HG03354 (cell line): ENCODE results near the gene YBX2.

Experiments used
- ATAC-seq: cut with Tn5 transposase; IDR thresholded peaks from one replicate; pipeline ENCODE4 v1.9.1; 2021; ENCODE audit warnings: mild to moderate bottlenecking; ENCODE audit not compliant: unreplicated experiment, poor library complexity, severe bottlenecking

Gene YBX2

DNA sequence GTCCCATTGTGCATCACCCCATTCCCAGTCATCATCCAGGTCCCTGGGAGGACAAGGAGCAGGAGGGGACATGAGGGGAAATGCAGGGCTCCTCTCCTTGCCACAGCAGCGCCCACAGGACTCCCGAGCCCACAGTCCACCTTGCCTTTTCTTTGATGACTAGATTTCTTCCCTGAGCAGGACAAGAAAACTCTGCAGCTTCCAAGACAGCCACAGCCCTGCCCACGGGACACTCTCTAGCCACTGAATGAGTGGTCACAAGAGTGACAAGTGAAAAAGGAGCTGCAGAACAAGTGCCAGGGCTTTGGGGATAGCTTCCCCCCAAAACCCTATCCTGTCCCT is 30.0 kb upstream of the YBX2 start:
- no peak for ATAC-seq

DNA sequence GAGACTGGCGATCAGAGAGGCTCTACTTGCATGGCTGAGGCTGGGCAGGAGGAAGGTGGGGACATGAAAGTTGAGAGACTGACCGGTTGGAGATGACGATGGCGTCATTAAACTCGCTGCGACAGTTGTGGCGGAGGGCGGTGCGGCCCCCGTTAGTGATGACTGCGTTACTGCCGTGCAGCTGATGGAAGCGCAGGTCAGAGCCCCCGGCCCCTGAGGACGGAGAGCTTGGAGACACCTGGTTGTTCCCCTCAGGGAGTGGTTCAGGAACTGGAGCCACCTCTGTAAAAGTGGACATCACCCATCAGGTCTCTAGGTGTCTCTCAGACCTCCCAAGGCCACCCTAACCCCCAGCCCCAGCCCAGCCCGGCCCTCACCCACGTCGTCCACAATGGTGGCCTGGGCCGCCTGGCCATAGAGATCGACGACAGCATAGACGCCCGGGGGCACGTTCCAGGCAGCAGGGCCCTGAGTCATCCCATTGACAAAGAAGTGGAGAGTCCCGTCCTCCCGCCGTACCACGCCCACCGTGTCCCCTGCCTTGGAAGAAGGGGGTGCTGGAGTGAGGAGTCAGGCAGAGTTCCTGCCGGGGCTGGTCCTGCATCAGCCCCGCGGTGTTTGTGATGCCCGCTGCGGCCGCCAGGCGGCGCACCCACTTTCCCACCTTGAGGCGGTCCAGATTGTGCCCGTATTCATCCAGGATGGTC is 29.4 kb upstream of the YBX2 start:
- no peak for ATAC-seq

DNA sequence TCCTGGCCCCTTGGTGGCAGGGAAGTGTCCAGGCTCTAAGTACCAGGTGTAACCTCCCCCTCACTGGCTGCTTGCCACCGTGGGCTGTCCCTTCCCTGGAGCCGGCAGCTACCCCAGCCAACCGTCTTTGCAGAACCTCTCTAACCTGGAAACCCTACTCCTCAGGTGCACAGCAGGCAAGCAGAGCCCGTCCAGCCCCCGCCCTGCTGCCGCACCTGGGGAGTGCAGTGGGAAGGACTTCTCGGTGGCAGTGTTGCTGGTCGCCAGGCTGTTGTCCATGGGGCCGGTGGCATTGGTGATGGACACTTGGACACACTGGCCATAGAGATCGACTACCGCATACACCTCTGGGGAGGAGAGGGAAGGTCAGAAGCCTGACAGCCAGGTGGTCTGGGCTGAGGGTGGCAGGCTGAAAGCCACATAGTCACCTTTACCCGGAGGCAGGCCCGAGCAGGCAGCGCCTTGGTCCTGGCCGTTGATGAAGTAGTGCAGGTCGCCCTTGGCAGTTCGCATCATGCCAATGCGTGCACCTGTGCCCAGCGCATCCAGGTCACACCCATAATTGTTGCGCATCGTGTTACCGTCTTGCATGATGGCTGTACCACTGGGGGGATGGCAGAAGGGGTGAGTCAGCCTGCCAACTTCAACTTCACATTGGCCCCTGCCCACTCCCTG is 28.2 kb upstream of the YBX2 start:
- ATAC-seq, result no peak

DNA sequence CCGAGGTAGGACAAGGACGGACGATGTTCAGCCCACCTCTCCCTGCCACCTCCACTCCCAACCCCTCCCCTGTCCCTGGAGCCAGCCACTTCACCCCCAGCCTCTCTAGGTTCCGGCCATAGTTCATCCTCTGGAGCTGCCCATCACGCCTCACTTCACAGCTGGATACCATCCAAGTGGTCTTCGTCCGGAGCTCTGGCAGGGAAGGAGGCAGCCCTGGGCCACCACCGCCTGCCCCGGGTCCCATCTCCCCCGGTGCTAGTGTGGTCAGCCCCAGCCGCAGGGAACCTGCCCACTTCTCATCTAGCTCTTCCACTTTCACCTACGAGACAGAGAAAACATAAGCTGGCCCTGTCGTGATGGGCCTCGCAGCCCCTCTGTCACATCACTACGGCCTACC is 27.0 kb upstream of the YBX2 start:
- ATAC-seq, result no peak

DNA sequence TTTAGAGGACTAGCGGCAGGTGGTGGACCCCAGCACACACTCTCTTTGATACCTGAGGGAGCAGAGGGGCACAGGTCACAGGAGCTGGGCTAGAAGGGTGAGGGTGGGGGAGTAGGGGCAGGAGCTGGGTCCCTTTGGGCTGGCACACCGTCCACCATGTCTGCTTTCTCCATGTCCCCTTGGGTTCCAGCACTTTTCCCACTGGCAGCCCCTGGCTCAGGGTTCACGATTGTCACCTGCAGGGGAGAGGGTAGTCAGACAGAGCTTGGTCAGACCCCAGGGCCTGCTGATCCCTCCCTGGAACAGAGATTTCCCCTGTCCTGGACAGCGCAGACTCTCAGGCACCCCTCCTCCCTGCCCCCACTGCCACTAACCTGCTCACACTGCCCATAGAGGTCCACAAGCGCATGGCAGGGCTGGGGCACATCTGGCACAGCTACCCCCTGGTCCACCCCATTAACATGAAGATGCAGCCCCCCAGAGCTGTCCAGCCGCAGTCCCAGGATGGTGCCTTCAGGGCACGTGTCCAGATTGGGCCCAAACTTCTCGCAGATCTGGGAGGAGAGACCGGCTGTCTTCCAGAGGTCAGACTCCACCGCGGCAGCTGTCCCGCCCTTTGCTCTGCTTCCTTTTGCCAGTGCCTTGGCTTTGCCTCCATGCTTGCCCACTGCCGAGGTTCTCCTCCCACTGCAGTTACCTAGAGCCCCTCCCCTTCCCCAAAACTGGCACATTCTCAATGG is 23.9 kb upstream of the YBX2 start:
- no peak for ATAC-seq

DNA sequence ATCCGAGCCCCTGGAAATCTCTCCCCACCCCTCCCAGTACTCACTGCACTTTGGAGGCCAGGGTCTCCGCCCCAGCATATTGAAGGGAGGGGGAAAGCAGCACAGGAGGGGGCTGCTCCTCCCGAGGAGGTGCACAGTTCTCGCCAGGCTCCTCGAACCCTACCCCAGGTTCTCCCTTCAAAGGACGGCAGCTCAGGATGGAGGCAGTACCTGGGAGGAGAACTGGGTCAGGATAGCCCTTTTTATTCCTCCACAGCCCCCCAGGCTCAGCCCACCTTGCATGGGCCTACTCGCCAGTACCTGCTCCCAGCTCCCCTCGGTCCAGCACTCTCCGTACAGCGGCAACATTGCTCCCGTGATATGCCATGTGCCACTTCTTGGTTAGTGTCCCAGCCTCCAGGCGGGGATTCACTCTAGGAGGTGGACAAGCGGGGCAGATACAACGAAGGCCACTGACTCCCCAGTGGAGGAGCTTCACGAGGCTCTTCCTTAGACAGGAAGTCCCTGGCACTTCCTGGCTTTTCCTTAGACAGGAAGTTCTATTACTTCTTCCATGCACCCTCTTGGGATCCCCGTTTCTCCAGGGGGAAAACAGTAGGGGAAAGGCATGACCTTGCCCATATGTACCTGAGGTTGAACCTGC is 22.8 kb upstream of the YBX2 start:
- ATAC-seq, result no peak

DNA sequence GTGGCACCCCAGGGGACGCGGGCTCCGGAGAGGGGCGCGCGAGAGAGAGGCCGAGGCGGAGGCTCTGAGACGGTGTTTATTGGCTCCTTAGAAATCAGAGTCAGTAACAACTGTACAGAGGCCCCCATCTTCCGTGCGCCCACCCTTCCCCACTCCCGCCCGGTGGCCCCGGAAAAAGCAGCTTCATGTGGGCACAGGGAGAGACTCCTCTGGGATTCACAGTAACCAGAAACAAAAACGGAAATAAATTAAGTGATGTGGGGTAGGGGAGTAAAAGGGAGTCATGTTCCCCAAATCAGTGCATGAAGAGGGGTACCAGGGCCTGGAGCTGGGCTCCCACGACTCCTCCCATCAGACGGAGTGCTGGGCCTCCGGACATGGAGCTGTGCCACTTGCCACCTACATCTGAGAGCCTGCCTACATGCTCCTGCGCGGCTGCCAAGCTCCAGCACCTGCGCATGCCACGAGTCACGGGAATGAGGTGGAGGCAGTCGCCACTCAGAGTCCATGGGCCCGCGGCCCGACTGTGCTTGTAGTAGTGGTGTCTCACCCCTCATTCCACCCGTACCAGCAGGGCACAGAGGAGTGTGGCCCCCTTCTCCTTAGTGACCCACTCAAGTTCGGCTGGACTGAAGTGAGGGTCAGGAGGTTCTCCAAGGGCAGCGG is 21.3 kb upstream of the YBX2 start:
- ATAC-seq, result no peak

DNA sequence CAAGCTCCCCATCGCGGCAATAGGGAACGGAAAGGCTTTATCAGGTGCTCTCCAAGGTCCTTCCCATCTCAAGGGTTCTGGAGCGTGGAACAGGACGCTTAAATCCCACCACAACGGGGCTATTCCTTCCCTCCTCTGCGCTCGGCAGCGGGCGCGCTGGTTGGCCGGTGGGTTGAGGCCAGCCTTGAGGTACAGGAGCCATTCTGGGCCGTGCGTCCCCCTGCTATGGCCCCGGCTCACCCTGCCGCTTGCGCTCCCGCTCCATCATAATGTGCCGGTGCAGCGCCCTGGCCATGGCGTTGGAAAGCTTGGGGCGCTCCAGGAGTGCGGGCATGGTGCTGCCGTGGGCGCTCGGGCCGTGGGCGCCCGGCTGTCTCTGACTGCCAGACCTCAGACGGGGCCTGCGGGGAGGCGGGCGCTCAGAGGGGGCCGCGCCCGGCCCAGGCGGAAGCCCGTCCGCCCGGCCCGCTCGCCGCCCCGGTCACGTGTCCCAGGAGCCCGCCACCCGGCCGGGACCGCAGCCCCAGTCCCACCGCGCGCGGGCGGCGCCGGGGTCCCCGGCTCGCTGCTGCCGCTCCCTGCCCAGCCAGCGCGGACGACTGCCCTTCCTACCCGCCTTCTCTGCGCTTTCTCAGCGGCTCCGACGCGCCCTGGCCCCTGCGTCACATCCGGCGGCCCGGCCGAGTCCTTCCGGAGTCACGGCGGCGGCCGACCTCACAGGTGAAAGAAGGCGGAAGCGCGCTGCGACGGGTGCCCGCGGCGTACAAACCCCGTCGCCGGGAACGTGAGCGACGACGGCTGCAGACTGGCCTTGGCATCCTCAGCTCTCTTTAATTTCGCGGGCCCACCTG is 20.5 kb upstream of the YBX2 start, which contains the start of gene GPS2:
TSS of gene GPS2 (minus strand) at position 642 of the 851 bp plus-strand sequence. CDS start at position 334, 308 bp downstream.
- peak; percentile 85 for ATAC-seq

DNA sequence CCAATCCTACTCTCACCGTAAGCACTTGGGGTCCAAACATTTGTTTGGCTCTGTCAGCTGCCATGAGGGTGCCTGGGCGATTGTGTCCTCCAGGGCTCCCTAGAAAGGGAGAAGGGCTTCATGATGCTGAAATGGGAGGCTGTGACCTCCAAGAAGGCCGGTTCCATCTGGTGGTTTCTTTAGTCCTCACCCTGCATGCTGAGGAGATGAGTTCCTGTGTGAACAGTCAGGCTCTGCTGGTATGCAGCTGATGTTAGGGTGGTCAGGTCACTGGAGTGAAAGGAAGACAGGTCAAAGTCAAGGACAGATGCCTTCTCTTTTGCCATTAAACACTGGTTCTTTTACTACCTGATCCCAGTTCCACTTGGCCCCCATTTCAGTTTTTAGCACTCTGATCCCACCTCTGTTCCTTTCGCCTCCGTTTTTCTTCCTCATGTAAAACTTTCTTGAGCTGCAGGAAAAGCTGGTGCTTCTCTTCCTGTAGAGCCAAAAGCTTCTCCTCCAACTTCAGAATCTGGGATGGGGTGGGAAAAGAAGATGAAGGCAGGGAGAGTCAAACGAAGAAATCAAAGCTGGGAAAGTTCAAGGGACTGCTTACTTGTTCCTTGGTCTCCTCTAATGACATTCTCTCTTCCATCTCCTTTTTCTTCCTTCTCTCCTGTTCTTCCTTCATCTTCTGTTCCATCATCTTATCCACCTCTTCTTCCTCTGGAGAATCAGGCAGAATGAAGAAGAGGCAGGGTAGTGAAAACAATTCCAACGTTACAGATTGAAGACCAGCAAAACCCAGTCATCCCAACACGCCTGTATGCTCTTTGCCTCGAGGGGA is 19.7 kb upstream of the YBX2 start:
- no peak for ATAC-seq

DNA sequence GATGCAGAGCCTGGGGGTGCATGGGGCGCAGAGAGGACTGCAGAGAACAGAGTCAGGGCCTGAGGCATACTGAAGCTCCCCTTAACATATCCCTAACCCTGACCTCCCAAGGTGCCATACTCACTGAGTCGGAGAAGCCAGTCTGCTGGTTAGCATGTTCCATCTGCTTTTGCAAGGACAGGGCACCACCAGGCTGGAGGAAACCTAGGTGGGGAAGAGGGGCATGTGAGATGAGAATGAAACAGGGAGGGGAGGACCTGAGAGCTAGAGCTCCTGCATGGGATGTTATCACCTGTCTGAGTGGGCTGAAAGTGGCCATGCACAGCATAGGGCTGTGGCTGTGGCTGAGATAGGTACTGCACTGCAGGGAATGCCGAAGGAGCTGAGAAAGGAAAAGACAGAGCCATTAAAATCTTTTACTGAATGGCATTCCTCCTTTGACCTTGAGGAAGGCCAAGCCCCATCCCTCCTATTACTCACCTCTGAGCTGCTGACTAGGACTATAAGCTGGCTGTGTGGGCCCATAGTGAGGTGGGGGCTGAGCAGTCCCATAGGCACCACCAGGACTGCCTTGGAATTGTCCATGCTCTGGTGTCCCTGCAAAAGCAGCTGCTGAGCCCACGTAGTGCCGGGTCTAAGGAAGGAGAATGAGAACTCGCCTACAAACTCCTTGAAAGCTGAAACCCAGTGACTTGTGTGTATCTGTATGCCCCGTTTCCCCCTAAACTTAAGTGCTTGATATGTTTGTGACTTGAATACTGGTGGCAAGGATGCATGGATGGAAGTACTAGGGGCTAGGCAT is 18.9 kb upstream of the YBX2 start:
- ATAC-seq, result no peak

DNA sequence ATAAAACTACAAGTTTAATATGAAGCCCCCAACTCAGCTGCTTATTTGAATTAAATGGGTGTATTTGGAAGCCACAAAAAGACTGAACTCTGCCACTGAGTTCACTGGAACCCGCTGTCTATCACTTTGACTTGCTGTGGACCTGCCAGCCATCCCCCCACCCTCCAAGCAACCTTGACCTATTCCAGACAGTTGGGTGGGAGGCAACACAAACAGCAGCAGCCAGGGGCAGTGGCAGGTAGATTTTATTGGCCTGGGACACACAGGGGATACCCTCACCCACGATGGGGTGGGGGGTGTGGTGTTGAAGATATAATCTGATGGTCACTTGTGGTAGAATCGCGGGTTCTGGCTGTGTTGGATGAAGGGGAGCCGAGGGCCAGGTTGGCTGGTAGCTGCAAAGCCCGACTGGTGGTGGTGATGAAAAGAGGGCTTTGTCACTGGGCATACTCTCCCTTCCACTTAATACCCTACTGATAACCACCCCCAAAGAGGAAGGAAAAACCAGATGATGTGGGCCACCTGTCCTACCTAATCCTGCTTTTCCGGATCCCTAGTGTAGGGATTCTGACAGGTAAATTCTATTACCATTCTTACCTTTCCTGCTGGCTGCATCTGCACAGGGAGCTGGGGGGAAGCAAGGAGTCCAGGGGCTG is 18.1 kb upstream of the YBX2 start:
- ATAC-seq, result no peak

DNA sequence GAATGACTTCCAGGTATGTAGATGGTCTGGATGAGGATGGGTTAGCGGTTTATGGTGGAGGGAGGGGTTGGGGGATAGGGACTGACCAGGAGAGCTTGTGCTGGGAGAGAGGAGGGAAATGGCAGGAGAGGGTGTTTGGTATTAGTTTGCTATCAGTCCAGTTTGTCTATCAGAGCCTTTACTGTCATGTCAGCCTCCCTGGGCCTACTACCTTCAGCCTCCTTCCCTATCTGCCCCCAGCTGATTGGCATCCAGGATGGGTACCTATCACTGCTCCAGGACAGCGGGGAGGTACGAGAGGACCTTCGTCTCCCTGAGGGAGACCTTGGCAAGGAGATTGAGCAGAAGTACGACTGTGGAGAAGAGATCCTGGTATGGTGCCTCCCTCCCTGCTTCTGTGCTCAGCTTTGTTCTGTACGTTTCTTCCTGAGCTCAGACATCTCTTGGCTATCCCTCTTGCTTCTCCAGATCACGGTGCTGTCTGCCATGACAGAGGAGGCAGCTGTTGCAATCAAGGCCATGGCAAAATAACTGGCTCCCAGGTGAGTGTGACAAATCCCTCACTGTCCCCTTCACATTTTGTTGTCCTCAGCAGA is 16.8 kb upstream of the YBX2 start:
- no peak for ATAC-seq

DNA sequence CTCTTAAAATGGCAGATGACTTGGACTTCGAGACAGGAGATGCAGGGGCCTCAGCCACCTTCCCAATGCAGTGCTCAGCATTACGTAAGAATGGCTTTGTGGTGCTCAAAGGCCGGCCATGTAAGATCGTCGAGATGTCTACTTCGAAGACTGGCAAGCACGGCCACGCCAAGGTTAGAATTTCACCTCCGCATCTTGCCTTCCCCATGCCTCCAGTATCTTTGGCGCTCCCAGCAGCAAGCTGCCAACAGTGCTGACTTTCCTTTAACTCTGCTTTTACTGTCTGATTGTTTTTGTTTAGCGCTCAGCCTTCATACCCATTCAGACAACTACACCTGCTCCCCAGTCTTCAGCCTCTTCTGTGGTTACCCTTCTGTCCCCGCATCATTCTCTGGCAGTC is 15.2 kb upstream of the YBX2 start:
- ATAC-seq, result no peak

DNA sequence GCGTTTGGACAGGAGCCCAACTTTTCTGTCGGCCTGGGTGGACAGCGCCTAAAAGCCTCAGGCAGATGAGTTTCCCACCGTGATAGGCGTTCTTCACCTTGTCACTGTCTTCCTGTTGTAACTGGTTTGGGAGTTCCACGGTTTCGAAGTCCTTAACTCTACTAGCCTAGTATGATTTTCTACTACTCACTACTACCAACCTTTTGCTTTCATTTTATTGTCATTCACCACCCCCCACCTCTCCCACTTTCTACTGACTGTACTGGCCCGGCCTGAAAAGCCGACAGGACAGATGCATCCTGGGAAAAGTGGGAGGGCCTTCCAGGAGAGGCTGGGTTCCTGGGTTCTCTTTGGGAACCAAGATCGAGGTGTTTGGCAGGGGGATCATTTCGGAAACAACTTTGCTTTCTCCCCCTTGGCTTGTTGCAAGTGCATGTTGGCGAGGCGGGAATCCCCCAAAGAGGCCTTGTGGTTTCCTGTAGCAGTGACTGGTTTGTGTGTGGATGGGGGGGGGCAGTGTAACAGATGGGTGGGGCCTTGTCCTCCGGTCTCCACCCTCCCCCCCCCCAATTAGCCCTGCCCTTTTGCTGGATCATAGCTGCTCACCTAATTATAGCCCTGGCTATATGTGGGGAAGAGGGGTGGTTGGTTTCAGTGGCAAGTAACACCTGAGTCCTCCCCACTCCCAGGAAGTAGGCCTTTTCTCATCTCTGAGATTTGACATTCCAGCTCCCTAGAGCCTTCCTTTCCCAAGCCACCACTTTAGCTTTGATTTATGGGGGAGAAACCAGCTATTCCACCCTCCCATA is 14.4 kb upstream of the YBX2 start:
- peak; percentile 24 for ATAC-seq

DNA sequence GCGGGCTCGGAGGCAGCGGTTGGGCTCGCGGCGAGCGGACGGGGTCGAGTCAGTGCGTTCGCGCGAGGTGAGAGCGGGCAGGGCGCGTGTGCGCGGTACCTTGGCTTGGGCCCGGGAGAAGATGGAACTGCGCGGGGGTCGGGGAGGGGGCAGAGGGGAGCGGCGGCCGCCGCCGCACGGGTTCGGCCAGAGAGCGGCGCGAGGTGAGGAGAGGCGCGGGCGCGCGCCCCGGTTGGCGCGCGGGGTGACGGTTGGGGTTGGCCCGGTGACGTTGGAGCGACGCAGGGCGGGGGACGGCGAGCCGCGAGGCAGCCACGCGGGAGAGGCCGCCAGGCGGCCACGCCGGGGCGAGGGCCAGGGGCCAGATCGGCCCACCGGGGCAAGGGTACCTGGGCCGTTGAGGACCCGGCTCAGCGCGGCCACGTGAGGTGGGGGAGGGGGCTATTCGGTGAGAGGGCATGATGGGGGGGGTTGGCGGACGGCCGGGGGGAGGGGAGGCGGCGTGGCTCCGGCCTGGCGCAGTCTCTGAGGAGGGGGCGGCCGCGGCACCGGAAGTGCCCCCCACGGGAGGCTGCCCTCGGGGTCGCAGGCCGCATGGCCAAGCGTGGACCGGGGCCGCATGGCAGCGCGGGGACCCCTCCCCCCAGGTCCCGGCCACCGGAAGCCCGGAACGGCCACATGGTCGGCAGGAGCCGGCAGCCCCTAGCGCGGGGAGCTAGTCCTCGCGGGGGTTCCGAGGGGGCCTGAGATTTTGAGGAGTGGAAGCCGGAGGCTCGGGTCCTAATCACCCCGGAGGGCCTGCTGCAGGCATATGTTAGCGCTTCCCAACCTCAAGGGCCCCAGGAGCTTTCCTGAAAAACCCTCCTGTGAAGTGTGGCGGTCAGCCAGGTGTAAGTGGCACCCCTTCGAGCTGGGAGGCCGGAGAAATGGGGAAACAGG is 13.5 kb upstream of the YBX2 start:
- ATAC-seq, result peak; percentile 8
